GM12864 (cell line): ENCODE measurements around the gene ST7.

ENCODE experiments used
- DNase-seq: peaks from one replicate; pipeline ENCODE4 v3.0.0-alpha.2; 2011; ENCODE audit warnings: low read depth
- H3K4me3 ChIP-seq: 2 replicates; pipeline ENCODE4 v1.5.1; 2011; ENCODE audit warnings: mild to moderate bottlenecking, low read depth, low read length, control low read depth
- CTCF ChIP-seq: IDR thresholded peaks from 2 replicates; pipeline ENCODE4 v1.5.1; 2011; ENCODE audit warnings: low read depth, mild to moderate bottlenecking, moderate library complexity, low read length, control low read depth, inconsistent platforms; ENCODE audit errors: missing control alignments

ST7 gene

GRCh38 chr7:117085769-117086463, 132.6 kb downstream of the ST7 start:
- H3K4me3 ChIP-seq: no peak overlapping the region
- no peak for TF ChIP-seq CTCF
- no peak for DNase-seq

GRCh38 chr7:117086788-117087187, 133.5 kb downstream of the ST7 start:
- DNase-seq: no peak
- no peak for TF ChIP-seq CTCF
- no peak overlapping the region for H3K4me3 ChIP-seq

GRCh38 chr7:117087639-117088396, 134.5 kb downstream of the ST7 start:
- no peak for TF ChIP-seq CTCF
- no peak overlapping the region for H3K4me3 ChIP-seq
- DNase-seq: no peak

- no peak overlapping the region for H3K4me3 ChIP-seq
- no peak for TF ChIP-seq CTCF
- DNase-seq: no peak
Measured at GRCh38 chr7:117088623-117089194, 135.4 kb downstream of the ST7 start.

- no peak for TF ChIP-seq CTCF
- no peak overlapping the region for H3K4me3 ChIP-seq
- DNase-seq: no peak
Measured at GRCh38 chr7:117090791-117091190, 137.5 kb downstream of the ST7 start.

- H3K4me3 ChIP-seq: no peak overlapping the region
- DNase-seq: no peak
- no peak for TF ChIP-seq CTCF
Measured at GRCh38 chr7:117091721-117092120, 138.4 kb downstream of the ST7 start.
